ENCODE data around the gene RPS14.
"Not testable (repeated sequence)": the region's sequence is repeated elsewhere in the genome, so short reads cannot be mapped to it uniquely, and the experiment has no call there.

Gene RPS14

DNA sequence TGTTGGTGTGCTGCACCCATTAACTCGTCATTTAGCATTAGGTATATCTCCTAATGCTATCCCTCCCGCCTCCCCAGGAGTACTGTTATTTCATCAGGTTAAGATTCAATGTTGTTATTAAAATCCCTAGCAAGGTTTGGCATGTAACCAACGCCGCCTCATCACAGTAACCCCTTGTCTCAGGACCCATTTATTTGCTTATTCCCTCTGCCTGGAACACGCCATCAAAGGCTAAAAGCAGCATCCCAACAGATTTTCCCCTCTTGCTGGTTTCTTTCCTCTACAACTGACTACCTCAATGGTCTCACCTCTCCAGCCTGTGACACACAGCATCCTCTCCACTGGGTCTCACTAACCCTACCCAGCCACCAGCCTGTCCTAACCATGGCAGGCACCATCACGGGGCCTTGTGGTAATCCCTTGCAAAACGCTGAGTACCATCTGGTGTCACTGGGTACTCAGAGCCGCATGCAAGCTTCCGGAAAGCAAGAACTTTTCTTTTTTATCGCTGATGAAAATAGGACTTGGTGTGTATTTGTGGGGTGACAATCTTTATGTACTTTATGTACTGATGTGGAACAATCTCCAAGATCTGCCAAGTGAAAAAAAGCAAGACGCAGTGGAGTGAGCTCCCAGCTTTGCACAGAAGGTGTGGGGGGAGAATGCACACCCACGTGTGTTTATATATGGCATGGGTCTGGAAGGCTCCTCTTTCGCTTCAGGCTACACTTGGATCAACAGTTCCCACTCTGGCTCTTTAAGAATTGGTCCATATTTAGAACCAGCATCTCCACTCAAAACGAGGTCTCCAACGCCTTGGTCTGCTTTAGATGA, 6.1 kb downstream of the RPS14 start:
- DNase-seq: no peak

DNA sequence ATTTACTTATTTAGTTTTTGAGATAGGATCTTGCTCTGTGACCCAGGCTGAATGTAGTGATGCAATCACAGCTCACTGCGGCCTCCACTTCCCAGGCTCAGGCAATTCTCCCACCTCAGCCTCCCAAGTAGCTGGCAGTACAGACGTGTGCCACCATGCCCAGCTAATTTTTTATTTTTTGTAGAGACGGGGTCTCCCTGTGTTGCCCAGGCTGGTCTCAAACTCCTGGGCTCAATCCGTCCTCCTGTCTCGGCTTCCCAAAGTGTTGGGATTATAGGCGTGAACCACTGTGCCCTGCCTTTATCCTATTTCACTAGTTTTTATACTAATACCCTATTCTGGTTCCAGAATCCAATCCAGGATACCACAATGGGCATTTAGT, 6.8 kb downstream of the RPS14 start:
- no peak for DNase-seq

DNA sequence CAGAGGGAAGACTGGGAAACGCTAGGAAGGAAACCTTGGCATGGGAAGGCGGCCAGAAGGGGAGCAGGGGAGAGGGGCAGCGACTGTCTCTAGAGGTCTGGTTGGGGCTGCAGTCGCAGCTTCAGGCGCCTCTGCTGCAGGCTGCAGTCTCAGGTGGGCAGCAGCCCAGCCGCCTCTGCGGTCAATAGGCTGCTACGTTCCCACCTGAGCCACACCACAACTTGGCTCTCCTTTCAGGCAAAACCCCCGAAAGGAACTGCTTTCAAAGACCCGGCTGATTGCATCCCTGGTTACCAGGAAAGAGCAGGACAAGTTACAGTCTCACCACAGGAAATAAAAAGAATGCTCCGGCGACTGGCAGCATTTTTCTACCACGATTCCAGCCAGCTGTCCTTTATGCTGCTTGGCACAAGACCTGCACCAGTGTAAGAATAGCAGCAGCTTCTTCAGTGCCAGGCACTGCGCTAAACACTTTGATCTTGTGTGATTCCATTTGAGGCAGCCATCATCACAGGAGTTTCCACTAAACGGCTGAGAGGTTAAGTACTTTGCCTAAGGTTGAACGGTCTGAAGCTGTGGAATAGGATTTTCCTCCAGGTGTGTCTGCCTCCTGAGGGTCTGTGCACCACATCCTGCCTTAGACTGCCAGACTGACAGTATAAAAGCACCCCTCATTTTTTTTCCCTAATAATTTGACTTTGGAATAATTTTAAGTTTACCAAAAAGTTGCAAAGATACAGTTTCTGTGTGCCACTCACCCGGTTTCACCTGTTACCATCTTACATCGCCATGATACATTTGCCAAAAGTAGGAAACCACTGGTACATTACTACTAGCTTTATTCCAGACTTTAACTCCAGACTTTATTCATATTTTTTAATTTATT, 7.5 kb downstream of the RPS14 start:
- no peak for DNase-seq

DNA sequence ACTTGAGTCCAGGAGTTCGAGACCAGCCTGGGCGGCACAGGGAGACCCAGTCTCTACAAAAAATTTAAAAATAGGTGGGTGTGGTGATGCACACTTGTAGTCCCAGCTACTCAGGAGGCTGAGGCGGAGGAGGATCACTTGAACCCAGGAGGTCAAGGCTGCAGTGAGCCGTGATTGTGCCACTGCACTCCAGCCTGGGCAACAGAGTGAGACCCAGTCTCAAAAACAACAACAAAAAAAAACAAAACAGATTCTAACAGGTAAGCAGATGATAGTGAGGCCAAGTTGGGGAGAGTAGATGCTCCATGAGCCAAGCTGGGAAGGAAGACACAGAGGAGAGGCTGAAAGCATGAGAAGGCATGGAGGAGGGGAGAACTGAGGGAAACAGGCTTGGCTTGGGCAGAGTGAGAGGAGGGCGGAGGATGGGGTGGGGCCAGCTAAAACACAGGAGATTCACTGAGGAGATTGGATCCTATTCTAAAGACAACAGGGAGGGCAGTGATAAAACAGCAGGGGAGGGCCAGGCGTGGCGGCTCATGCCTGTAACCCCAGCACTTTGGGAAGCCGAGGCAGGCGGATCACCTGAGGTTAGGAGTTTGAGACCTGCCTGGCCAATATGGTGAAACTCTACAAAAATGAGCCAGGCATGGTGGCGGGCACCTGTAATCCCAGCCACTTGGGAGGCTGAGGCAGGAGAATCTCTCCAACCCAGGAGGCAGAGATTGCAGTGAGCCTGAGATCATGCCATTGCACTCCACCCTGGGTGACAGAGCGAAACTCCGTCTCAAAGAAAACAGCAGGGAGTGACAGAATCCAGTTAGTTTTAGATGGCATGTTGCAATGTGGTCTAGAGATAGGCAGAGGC, 8.4 kb downstream of the RPS14 start:
- DNase-seq: no peak

DNA sequence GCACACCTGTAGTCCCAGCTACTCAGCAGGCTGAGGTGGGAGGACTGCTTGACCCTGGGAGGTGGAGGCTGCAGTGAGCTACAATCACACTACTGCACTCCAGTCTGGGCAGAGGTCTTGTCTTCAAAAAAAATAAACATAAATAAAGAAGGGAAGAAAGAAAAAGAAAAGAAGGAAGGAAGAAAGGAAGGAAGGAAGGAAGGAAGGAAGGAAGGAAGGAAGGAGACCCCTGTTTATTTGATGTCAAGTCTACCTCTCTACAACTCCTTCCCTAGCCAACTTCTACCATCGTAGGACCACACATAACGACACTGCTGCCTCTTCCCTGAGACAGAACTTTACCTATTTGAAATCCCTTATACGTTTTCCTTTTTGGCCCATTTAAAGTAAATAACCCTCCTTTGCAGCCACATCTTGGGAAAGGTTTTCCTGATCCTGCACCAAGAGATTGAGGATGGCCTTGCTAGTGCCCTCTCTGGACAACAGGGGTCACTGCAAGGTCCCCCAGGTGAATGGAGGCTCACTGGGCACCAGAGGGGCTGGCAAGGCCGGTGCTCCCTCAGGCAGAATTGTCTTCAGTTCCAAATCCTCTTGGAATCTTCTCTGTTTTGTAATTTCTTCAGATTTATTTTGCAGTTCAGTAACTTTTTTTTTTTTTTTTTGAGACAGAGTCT, 10.5 kb downstream of the RPS14 start:
- no peak for DNase-seq

DNA sequence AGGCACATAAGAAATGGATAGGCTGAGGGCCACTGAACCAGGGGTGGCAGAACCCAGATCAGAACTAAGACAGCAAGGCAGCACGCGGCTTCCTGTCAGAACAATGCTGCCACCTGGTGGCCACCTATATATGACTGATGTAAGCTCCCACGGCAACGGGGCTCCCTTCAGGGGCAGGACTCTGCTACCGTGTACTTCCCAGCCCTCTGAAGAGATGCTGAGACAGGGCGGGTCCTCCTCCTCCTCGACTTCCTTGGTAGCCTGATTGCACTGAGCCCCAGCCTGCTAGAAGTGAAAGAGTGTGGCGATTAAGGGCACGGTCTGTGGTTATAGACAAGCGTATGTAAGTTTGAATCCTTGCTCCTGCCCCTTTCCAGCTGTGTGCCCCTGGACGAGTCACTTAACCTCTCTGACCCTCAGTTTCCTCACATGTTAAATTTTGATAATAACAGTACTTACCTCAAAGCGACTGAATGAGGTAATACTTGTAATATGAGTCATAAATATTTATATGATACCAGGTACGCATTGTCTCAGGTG, 13.3 kb downstream of the RPS14 start:
- peak; percentile 79 for DNase-seq

DNA sequence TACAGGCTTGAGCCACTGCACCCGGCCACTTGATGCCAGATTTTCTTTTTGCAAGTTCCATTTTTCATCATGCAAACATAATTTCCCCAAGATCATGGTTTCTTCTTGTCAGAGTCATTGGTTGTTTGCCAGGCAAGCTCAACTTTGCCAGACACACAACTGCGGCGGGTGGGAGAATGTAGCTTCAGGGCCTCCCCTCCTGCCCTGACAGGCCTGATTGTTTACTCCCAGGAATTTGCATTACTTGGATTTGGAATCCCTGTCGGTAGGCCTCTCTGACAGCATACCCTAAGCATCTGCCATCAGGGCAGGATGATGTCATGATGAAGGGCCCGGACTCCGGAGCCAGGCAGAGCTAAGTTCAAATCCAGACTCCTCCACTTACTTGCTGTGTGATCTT, 15.1 kb downstream of the RPS14 start:
- no peak for DNase-seq

DNA sequence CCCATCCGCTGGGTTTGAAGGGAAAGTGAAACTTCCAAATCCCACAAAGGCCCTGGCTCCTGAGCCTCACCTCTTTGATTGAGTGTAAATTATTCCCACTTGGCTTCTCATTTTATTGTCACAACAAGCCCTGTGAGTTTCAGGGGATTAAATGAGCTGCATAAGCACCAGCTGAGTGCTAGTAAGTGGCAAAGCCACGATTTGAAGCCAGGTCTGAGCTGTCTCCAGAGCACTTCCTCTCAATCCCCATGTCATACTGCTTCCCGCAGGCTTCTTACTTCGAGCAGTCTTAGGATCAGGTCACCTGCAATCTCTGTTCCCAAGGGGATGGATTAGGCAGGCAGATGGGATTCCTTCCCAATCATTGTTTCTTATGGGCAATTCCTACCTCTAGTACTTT, 18.0 kb downstream of the RPS14 start:
- no peak for DNase-seq

DNA sequence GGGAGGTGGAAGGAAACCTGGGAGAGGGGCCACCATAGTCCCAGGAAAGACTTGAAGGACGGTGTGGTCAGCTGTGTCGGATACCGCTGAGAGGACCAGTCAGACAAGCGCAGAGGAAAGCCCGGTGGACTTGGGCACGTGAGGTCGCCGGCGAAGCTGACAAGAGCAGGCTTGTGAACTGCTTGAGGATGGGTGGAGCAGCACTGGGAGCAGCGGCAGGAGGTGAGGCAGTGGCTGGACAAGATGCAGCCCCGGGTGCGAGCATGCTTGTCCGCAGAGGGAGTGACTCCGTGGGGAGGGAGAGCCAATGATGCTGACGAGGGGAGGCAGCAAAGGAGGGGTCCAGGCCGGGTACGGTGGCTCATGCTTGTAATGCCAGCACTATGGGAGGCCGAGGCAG, 18.5 kb downstream of the RPS14 start:
- no peak for DNase-seq

DNA sequence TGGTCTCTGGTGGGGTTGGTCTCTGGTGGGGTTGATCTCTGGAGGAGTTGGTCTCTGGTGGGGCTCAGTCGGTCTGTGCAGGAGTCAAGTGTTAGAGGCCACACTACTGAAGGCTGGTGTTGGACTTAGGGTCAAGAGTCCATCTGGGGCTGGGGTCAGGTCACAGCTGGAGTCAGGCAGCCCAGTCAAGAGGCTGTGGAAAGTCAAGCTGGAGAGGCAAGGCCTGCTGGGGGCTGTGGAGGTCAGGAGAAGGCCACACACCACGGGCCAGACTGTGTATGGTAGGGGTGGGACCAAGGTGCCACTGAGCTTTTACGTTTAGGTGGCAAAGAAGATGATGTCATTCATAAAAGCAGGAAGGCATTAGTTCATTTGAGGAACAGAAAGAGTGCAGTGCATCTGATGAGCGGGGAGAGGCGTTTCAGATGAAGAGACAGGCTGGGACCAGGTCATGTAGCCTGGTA, 20.1 kb downstream of the RPS14 start:
- DNase-seq: no peak

DNA sequence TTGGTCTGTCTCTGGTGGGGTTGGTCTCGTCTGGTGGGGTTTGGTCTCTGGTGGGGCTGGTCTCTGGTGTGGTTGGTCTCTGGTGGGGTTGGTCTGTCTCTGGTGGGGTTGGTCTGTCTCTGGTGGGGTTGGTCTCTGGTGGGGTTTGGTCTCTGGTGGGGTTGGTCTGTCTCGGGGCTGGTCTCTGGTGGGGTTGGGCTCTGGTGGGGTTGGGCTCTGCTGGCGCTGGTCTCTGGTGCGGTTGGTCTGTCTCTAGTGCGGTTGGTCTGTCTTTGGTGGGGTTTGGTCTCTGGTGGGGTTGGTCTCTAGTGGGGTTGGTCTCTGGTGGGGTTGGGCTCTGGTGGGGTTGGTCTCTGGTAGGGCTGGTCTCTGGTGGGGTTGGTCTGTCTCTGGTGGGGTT, 20.6 kb downstream of the RPS14 start:
- no peak for DNase-seq

DNA sequence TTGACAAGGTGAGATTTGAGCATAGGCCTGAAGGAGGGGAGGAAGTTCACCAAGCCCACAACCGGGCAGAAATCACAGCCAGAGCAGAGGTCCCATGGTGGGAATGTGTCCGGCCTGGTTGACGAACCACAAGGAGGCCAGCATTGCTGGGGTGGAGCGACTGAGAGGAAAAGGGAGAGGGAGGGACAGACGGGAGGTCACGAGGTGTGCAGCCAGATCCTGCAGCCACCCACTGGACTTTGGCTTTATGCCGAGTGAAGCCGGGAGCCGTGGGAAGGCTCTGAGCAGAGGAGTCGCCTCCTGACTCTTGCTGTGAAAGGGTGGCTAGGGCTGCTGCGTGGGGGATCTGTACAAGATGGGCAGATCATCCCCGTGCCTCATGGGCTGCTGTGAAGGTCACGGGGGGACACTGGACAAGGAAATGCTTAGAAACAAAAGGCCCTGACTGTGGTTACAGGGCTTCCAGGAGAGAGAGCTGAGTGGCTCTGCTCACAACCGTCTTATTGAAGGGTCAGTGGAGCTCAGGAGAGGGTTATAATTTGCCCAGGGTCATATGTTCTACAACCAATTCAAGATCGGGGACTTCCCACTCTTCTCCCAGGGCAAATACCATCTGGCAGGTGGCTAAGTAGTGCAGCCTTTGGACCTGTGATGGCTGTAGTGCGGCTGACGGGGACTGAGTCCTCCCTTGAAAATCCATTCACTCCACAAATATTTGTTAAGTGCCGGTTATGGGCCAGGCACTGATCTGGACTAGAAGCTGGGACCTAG, 21.2 kb downstream of the RPS14 start:
- DNase-seq: no peak

DNA sequence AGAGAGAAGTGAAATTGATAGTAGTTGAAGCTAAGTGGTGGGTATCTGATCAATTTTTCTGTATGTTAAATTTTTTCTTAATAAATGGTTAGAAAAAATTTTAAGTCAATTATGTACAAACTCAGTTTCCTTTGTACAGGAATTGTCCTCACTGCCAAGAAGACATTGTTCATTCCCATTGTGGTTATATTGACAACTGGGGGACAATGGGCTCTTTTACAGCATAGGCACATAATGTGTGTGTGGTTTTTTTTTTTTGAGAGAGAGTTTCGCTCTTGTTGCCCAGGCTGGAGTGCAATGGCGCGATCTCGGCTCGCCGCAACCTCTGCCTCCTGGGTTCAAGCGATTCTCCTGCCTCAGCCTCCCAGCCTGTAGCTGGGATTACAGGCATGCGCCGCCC, 23.4 kb downstream of the RPS14 start:
- not testable (repeated sequence) for DNase-seq

DNA sequence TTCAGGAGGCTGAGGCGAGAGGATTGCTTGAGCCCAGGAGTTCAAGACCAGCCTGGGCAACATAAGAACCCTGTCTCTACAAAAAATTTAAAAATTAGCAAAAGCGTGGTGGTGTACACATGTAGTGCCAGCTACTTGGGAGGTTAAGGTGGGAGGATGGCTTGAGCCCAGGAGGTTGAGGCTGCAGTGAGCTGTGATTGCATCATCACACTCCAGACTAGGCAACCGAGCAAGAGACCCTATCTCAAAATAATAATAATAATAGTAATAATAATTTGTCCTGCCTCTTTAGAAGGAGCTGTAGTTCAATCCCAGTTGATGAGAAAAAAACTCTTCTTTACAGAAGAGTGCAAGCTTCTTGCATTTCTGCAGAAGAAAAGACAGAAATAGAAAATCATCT, 26.8 kb downstream of the RPS14 start:
- no peak for DNase-seq

DNA sequence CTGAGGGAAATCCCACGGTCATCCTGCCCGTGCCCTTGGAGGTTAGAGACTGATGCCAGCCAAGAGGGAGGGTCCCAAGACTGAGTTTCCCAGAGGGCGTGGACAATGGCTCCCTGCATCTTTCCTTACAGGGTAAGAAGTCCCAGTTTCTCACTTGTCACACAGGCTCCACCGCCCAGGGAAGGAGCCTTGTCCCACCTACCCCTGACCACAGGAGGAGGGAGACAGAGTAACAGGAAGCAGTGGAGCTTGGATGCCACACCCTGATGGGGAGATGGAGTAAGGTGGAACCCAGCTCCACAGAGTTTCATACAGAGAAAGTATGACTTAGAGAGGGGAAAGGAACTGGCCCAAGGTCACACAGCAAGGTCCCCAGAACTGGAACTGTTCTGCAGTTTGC, 27.5 kb downstream of the RPS14 start:
- DNase-seq: no peak

DNA sequence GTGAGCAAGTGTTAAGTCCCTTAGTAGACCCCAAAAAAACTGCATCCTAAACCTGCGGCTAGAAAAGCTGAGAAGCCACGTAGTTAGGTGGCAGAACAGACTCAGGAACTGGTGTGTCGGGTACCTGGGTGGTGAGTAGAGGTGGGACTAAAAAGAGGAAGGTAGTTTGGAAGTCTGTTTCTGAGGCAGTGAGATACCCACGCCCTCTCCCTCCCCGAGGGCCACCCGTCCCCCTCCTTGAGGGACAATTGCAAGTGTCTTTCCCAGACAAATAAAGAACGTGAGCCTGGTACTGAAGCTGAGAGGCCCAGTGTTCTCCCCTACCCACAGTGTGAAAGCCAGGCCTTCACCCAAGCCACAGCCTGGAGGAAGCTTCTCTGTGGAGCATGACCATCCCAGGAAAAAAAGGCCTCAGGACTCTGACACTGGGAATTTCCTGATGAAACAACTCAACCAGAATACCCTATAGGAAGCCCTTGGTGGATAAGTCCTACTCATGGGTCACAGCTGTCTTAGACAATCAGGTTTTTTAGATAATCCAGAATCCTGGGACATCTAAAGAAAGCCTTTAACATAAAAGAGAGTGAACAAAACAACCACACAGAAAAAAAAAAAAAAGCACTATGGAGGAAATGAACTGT, 29.8 kb downstream of the RPS14 start:
- no peak for DNase-seq

DNA sequence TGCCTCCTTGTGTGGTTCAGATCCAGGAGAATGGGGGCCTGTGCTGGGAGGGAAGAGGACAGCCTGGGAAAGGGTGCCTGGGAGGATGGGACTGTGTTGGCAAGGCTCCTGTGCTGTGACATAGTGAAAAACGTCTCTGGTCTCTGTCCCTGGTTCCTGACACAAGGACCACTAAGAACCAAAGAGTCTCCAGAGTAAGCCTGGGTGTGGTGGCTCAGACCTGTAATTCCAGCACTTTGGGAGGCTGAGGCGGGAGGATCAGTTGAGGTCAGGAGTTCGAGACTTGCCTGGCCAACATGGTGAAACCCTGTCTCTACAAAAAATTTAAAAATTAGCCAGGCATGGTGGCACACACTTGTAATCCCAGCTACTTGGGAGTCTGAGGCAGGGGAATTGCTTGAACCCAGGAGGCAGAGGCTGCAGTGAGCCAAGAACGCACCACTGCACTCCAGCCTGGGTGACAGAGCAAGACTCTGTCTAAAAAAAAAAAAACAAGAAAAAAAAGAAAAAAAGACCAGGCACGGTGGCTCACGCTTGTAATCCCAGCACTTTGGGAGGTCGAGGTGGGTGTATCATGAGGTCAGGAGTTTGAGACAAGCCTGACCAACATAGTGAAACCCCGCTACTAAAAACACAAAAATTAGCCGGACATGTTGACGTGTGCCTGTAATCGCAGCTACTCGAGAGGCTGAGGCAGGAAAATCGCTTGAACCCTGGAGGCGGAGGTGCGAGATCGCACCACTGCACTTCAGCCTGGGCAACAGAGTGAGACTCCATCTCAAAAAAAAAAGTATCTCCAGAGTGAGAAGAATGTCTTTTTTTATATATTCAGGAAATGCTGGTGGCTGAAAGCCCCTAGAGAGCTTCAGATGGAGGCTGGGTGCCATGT, 35.4 kb downstream of the RPS14 start:
- DNase-seq: not testable (repeated sequence)

DNA sequence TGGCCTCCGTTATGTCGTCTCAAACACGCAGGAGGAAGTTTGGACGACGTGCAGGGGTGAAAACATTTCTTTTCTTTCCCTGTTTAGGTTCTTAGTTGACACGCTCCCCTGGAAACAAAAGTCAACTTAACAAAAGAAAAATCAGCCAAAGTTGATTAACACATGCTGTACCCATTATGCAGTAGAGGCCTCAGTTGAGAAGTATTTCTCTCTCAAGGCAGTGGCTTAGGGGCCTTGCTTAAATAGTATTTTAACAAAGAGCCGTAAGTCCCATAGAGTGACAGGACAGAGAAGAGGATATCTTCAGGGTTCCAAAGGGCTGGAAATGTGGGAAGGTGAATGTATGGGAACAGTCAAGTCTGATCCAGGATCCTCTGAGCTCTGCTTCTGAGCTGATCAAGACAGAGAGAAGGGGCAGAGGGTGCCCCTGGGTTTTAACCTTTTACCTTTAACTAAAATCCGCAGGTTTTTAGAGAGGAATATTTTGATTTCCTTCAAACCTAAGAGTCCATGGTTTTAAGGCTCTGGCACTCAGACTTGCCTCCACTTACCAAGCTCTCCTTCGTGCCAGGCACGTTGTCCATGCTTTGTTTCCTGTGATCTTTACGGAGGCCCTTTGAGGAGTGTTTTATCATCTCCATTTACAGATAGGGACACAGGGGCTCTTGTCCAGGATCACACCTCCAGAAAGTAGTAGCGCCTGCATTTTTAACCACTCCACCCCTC, 36.2 kb downstream of the RPS14 start:
- no peak for DNase-seq
